Activated T-cell treated with anti-CD3 and anti-CD28 coated beads, Interleukin-2, amount 50 U/mL, for 48 hours (primary cell): Measurements from ENCODE around the gene ATP6AP2.

Experiments used
- DNase-seq, 2 experiments: peaks; one replicate each; pipeline ENCODE4 v3.0.0-alpha.2; 2020

ATP6AP2 gene

GRCh38 chrX:40646489-40647306 lies 65.9 kb downstream of the ATP6AP2 start:
- peak; percentile 59 for DNase-seq

- peak; percentile 98 to 99 for DNase-seq
These were observed 66.8 kb downstream of the ATP6AP2 start, which contains the start of gene CXorf38 for GRCh38 chrX:40647307-40648197. Gene CXorf38 (minus strand): TSS chrX:40647561. CDS start chrX:40647520, 41 bp downstream.

DNA sequence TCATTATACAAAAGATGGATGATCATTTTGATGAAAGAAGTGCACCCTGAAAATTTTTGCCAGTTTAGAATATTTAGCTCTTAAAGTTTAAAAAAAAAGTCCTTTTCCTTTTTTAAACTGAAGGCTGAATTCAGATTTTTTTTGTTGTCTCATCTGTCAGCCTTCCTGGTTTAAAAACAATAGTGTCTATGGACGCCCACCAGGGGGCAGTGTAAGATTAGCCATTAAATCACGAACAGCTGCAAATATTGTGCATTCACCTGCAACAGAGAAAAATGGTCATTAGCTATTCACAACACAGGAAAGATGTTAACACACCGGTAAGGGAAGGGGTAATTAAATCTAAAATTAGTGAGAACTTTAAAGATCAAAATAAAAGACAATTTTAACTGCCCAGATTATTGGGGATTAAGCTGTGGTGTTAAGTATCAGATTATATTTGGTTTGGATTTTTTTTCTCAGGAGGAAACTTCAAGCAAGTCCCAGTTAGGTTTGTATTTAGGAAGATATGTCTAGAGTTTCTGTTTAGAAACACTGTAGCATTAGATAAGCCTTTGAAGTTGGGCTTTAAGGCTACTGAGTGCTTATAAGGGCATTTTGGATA lies 71.0 kb downstream of the ATP6AP2 start:
- peak; percentile 74 to 77 for DNase-seq

- DNase-seq = no peak
These were observed 71.9 kb downstream of the ATP6AP2 start for GRCh38 chrX:40652664-40653063.

DNA sequence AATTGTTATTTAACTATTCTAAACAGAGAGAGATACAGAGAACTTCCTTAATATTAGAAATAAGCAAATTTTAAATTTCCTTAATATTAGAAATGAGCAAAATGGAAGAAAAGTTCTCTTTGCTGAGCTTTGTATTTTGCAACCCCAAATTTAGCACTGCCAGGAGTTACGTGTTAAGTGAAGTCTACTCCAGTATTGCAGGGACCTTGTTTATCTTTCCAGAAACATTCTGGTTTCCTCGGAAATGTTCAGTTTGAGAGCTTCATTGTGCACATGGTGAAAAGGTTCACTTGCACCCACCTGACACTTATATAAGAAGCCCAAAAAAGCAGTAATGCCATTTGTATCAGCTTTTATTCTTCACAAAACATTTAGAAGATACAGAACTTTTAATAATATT lies 72.8 kb downstream of the ATP6AP2 start:
- no peak for DNase-seq
